HepG2 (cell line): ENCODE measurements around the gene RASGRP2. TPM values are rescaled to one million over a fixed set of nuclear protein-coding genes. Genes with fewer than 3 reads are reported as not detected.

Experiments
- CTCF ChIP-seq: sonication (generic); formaldehyde crosslinking; IDR thresholded peaks from 2 replicates; pipeline ENCODE4 v1.5.0; 2020; ENCODE audit warnings: mild to moderate bottlenecking, missing genetic modification reagents, moderate library complexity
- MBNL3 ChIP-seq: fragments of 250-450 bp; sonication (Bioruptor Pico); conservative IDR thresholded peaks from 2 replicates; pipeline ENCODE4 v1.8.0; 2022; ENCODE audit warnings: mild to moderate bottlenecking, inconsistent platforms
- THYN1 ChIP-seq: sonication (generic); formaldehyde crosslinking; IDR thresholded peaks from 2 replicates; pipeline ENCODE4 v1.8.1; 2023; ENCODE audit warnings: low read depth, mild to moderate bottlenecking, moderate library complexity, missing genetic modification reagents, borderline replicate concordance
- ZNF318 ChIP-seq: sonication (generic); formaldehyde crosslinking; IDR thresholded peaks from 2 replicates; pipeline ENCODE4 v1.4.0; 2020; ENCODE audit warnings: mild to moderate bottlenecking, missing genetic modification reagents
- ZNF460 ChIP-seq: sonication (generic); formaldehyde crosslinking; IDR thresholded peaks from 2 replicates; pipeline ENCODE4 v1.5.1; 2020; ENCODE audit warnings: missing genetic modification reagents, mild to moderate bottlenecking, borderline replicate concordance
- polyA plus RNA-seq, 8 experiments: library from polyadenylated mRNA; depleted of rRNA in 3 of 8; stranded (reverse) in 7 of 8; unstranded in 1 of 8; fragments of >200 nt; fragmentation: Illumina TruSeq in 4 of 8; extraction: Trizol in 4 of 8; gene quantifications; 2 replicates each; pipeline versions ENCODE4 v1.2.1 to v1.2.3, GENCODE V29; 2011 to 2016; ENCODE audit warnings: low read depth in 4 of 8, missing spikeins in 1 of 8, mixed read lengths in 1 of 8; ENCODE audit not compliant: insufficient read depth in 1 of 8
- total RNA-seq, 5 experiments: library from RNA; depleted of rRNA; stranded (reverse); fragments of >200 nt; fragmentation: Illumina TruSeq; extraction: Trizol; gene quantifications; 2 replicates each; pipeline ENCODE4 v1.2.3, GENCODE V29; 2016; ENCODE audit warnings: low read depth in 1 of 5
- TF ChIP-seq, protein P1 (sequence below): sonication (generic); formaldehyde crosslinking; IDR thresholded peaks from 2 replicates; pipeline ENCODE4 v1.9.0; 2022; ENCODE audit warnings: low read depth, missing genetic modification reagents

The RASGRP2 gene
- total and polyA plus RNA-seq, 2 of the 13 experiments (the other 11 are each of a cell fraction or from before 2014, with no cell fraction given): 0.61 TPM; not detected in 1

- TF ChIP-seq, protein P1, sequence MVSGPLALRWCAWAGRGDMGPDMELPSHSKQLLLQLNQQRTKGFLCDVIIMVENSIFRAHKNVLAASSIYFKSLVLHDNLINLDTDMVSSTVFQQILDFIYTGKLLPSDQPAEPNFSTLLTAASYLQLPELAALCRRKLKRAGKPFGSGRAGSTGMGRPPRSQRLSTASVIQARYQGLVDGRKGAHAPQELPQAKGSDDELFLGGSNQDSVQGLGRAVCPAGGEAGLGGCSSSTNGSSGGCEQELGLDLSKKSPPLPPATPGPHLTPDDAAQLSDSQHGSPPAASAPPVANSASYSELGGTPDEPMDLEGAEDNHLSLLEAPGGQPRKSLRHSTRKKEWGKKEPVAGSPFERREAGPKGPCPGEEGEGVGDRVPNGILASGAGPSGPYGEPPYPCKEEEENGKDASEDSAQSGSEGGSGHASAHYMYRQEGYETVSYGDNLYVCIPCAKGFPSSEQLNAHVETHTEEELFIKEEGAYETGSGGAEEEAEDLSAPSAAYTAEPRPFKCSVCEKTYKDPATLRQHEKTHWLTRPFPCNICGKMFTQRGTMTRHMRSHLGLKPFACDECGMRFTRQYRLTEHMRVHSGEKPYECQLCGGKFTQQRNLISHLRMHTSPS (CRISPR knock-in tag): no peak
- TF ChIP-seq THYN1 (CRISPR knock-in tag) (no peak), MBNL3 (CRISPR knock-in tag) (no peak), ZNF460 (CRISPR knock-in tag) (no peak), CTCF (no peak), ZNF318 (CRISPR knock-in tag) (no peak)
Observed at GRCh38 chr11:64697663-64698375, 46.1 kb downstream of the RASGRP2 start (continued).
